ENCODE results near the gene NGLY1.

DNA sequence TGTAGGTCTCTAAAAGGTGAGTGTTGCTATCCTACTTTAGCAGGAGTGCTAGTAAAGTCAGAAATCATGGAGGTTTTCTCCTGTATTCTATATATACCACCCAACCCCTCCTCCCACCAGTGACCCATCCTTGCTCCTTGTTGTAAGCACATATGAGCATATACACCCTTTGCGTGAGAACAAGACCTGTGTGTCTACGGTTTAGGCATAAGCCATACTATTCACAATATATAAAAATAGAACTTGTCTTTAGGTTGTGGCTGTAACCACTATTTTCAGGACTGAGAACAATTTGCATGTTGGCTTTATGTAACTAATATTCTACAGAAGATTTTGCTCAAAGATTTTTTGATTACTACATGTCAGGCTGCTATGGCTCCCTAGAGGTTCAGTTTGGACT is 59.4 kb downstream of the NGLY1 start:
- TF ChIP-seq, protein P1, sequence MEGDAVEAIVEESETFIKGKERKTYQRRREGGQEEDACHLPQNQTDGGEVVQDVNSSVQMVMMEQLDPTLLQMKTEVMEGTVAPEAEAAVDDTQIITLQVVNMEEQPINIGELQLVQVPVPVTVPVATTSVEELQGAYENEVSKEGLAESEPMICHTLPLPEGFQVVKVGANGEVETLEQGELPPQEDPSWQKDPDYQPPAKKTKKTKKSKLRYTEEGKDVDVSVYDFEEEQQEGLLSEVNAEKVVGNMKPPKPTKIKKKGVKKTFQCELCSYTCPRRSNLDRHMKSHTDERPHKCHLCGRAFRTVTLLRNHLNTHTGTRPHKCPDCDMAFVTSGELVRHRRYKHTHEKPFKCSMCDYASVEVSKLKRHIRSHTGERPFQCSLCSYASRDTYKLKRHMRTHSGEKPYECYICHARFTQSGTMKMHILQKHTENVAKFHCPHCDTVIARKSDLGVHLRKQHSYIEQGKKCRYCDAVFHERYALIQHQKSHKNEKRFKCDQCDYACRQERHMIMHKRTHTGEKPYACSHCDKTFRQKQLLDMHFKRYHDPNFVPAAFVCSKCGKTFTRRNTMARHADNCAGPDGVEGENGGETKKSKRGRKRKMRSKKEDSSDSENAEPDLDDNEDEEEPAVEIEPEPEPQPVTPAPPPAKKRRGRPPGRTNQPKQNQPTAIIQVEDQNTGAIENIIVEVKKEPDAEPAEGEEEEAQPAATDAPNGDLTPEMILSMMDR (IDR thresholded peaks at IDR 0.05): no peak
- TF ChIP-seq POLR2A (IDR thresholded peaks at IDR 0.05): no peak
- no peak for TF ChIP-seq POLR2AphosphoS5 (IDR thresholded peaks at IDR 0.05)
